ENCODE measurements around the gene NLK. TPM values are rescaled to one million over a fixed set of nuclear protein-coding genes. Genes with fewer than 3 reads are reported as not detected.
"Not testable (repeated sequence)": the region's sequence is repeated elsewhere in the genome, so short reads cannot be mapped to it uniquely, and the experiment has no call there.

Gene NLK
- total RNA-seq, 4 donors from 2014 or later, result 6.2 to 40.5 (median 29.9) TPM

- Histone ChIP-seq H3K9me3 (no peaks in the 10 kb centered on the region), H3K4me1 (no peaks in the 10 kb centered on the region), H3K36me3 (peaks cover 0 to 17% (median 6%) of the 10 kb centered on the region in 4 donors), H3K27ac (no peak overlapping the region), H3K27me3 (no peaks in the 10 kb centered on the region), H3K4me3 (no peak overlapping the region)
- DNase-seq, result no peak
- TF ChIP-seq EP300 (IDR thresholded peaks at IDR 0.05; ENCODE audit: low read depth), result no peak
- TF ChIP-seq CTCF (IDR thresholded peaks at IDR 0.05), result no peak
- TF ChIP-seq POLR2AphosphoS5 (IDR thresholded peaks at IDR 0.05), result no peak
- 93 to 97% methylated on average over 4 to 5 of the region's 5 CpGs for WGBS, 2 donors (ENCODE audit: low coverage in 1 of 2)
- intact Hi-C loops (cut with DNase I; ENCODE audit: low total_unique reads) (no loop called here), in situ Hi-C loops (cut with MboI; ENCODE audit: low pct_ligation_motif_present in 1 of 4, low pct_unique_long_range_greater_than_20kb in 1 of 4, low sequenced_read_pairs in 3 of 4) (loop anchor here in 1 of 4 donors (25.0 kb wide), 1 partner anchor 148 kb away; the partner anchor contains the start of gene NLK)
Measured at GRCh38 chr17:28185658-28186057, 143.2 kb downstream of the NLK start.

- in situ Hi-C loops (cut with MboI; ENCODE audit: low pct_ligation_motif_present in 1 of 4, low pct_unique_long_range_greater_than_20kb in 1 of 4, low sequenced_read_pairs in 3 of 4), result loop anchor here in 1 of 4 donors (25.0 kb wide), 1 partner anchor 149 kb away; the partner anchor contains the start of gene NLK
- peaks cover 0 to 17% (median 6%) of the 10 kb centered on the region in 4 donors for H3K36me3 ChIP-seq
- H3K4me3 ChIP-seq; intact Hi-C loops (cut with DNase I; ENCODE audit: low total_unique reads); H3K4me1 ChIP-seq; H3K27me3 ChIP-seq; DNase-seq; H3K27ac ChIP-seq; H3K9me3 ChIP-seq: not testable (repeated sequence)
- 93 to 100% methylated on average over 2 to 3 of the region's 3 CpGs for WGBS, 2 donors (ENCODE audit: low coverage in 1 of 2)
Measured at GRCh38 chr17:28186472-28186871, 144.0 kb downstream of the NLK start.

DNA sequence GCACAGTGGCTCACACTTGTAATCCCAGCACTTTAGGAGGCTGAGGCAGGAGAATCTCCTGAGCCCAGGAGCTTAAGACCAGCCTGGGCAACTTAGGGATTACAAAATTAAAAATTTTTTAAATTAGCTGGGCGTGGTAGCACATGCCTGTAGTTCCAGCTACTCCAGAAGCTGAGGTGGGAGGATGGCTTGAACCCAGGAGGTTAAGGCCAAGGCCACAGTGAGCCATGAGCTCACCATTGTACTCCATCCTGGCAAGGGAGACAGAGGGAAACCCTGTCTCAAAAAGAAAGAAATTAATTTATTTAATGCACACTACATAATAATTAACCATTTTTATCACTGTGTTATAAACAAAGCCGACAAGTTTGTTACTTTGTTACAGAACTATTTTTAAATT lies 145.5 kb downstream of the NLK start:
- Histone ChIP-seq H3K4me1 (no peaks in the 10 kb centered on the region), H3K9me3 (no peaks in the 10 kb centered on the region), H3K36me3 (peaks cover 0 to 17% (median 6%) of the 10 kb centered on the region in 4 donors), H3K4me3 (no peak overlapping the region), H3K27ac (no peak overlapping the region), H3K27me3 (no peaks in the 10 kb centered on the region)
- no peak for DNase-seq
- in situ Hi-C loops (cut with MboI; ENCODE audit: low pct_ligation_motif_present in 1 of 4, low pct_unique_long_range_greater_than_20kb in 1 of 4, low sequenced_read_pairs in 3 of 4) (loop anchor here in 1 of 4 donors (25.0 kb wide), 1 partner anchor 151 kb away; the partner anchor contains the start of gene NLK), intact Hi-C loops (cut with DNase I; ENCODE audit: low total_unique reads) (no loop called here)
- WGBS, 2 donors (ENCODE audit: low coverage in 1 of 2), result 71 to 88% methylated on average over 2 of the region's 2 CpGs
- TF ChIP-seq CTCF (IDR thresholded peaks at IDR 0.05), result no peak
- no peak for TF ChIP-seq POLR2A (IDR thresholded peaks at IDR 0.05)
- no peak for TF ChIP-seq EP300 (IDR thresholded peaks at IDR 0.05; ENCODE audit: low read depth)
- no peak for TF ChIP-seq POLR2AphosphoS5 (IDR thresholded peaks at IDR 0.05)

GRCh38 chr17:28188841-28189263 lies 146.4 kb downstream of the NLK start:
- Histone ChIP-seq H3K27ac (no peak overlapping the region), H3K4me1 (no peaks in the 10 kb centered on the region), H3K36me3 (peaks cover 0 to 17% (median 6%) of the 10 kb centered on the region in 4 donors), H3K4me3 (no peak overlapping the region), H3K27me3 (no peaks in the 10 kb centered on the region), H3K9me3 (no peaks in the 10 kb centered on the region)
- in situ Hi-C loops (cut with MboI; ENCODE audit: low pct_ligation_motif_present in 1 of 4, low pct_unique_long_range_greater_than_20kb in 1 of 4, low sequenced_read_pairs in 3 of 4) (loop anchor here in 1 of 4 donors (25.0 kb wide), 1 partner anchor 152 kb away; the partner anchor contains the start of gene NLK), intact Hi-C loops (cut with DNase I; ENCODE audit: low total_unique reads) (no loop called here)
- DNase-seq, result no peak
- no peak for TF ChIP-seq POLR2AphosphoS5 (IDR thresholded peaks at IDR 0.05)
- no peak for TF ChIP-seq POLR2A (IDR thresholded peaks at IDR 0.05)
- TF ChIP-seq EP300 (IDR thresholded peaks at IDR 0.05; ENCODE audit: low read depth), result no peak
- no peak for TF ChIP-seq CTCF (IDR thresholded peaks at IDR 0.05)
- WGBS, 2 donors (ENCODE audit: low coverage in 1 of 2), result 83% methylated on average over 1 of the region's 1 CpG; no CpG with 5 or more reads in 1 of the 2 donors

GRCh38 chr17:28189667-28190066 lies 147.2 kb downstream of the NLK start:
- Histone ChIP-seq H3K9me3 (no peaks in the 10 kb centered on the region), H3K4me3 (no peak overlapping the region), H3K4me1 (no peaks in the 10 kb centered on the region), H3K36me3 (peaks cover 0 to 17% (median 6%) of the 10 kb centered on the region in 4 donors), H3K27me3 (no peaks in the 10 kb centered on the region), H3K27ac (no peak overlapping the region)
- in situ Hi-C loops (cut with MboI; ENCODE audit: low pct_ligation_motif_present in 1 of 4, low pct_unique_long_range_greater_than_20kb in 1 of 4, low sequenced_read_pairs in 3 of 4) (loop anchor here in 1 of 4 donors (25.0 kb wide), 1 partner anchor 152 kb away; the partner anchor contains the start of gene NLK), intact Hi-C loops (cut with DNase I; ENCODE audit: low total_unique reads) (no loop called here)
- DNase-seq, result no peak
- TF ChIP-seq POLR2A (IDR thresholded peaks at IDR 0.05), result no peak
- no peak for TF ChIP-seq EP300 (IDR thresholded peaks at IDR 0.05; ENCODE audit: low read depth)
- no peak for TF ChIP-seq CTCF (IDR thresholded peaks at IDR 0.05)
- no peak for TF ChIP-seq POLR2AphosphoS5 (IDR thresholded peaks at IDR 0.05)
- 76 to 78% methylated on average over 5 of the region's 5 CpGs for WGBS, 2 donors (ENCODE audit: low coverage in 1 of 2)

Measured in transverse colon (tissue), 4 donors.